ENCODE results near the gene KIRREL2. TPM values are rescaled to one million over a fixed set of nuclear protein-coding genes. Genes with fewer than 3 reads are reported as not detected.

Gene KIRREL2
- total RNA-seq, 1 experiment from 2014 or later = not detected

- no peaks in the 10 kb centered on the region for H3K36me3 Mint-ChIP-seq (ENCODE audit: insufficient read depth, unreplicated experiment)
- CTCF ChIA-PET = interaction anchor here (0.8 kb wide), 1 partner anchor 64 kb away, joined by 4 read pairs; no protein-coding TSS in a partner anchor
These were observed 46.3 kb downstream of the KIRREL2 start for GRCh38 chr19:35902870-35903475.

GRCh38 chr19:35903550-35904179 lies 47.0 kb downstream of the KIRREL2 start:
- POLR2A ChIA-PET = interaction anchor here (0.8 kb wide), 1 partner anchor 31 kb away, joined by 3 read pairs; no protein-coding TSS in a partner anchor
- Mint-ChIP-seq H3K36me3 (ENCODE audit: insufficient read depth, unreplicated experiment) (no peaks in the 10 kb centered on the region), H3K27me3 (ENCODE audit: insufficient read depth, unreplicated experiment) (no peaks in the 10 kb centered on the region), H3K9me3 (ENCODE audit: unreplicated experiment) (no peaks in the 10 kb centered on the region), H3K4me1 (ENCODE audit: insufficient read depth, unreplicated experiment) (peaks cover 16% of the 10 kb centered on the region), H3K27ac (ENCODE audit: low read depth, unreplicated experiment) (peak overlapping the region; percentile 81), H3K4me3 (ENCODE audit: unreplicated experiment) (peak overlapping the region; percentile 63)
- no TSS peak for BruUV-seq (replicated peaks)
- intact Hi-C loops (cut with micrococcal nuclease) = no loop called here
- TF ChIP-seq CTCF (IDR thresholded peaks at IDR 0.05; ENCODE audit: unreplicated experiment) = no peak
- CTCF ChIA-PET = no interaction called here
- DNase-seq (ENCODE audit: unreplicated experiment) = peak; percentile 45

More at GRCh38 chr19:35902870-35903475, 46.3 kb downstream of the KIRREL2 start:
- no TSS peak for BruUV-seq (replicated peaks)
- POLR2A ChIA-PET = interaction anchor here (0.6 to 0.8 kb wide), 2 partner anchors 31 to 162 kb away, joined by 3 read pairs; no protein-coding TSS in a partner anchor
- Mint-ChIP-seq H3K27me3 (ENCODE audit: insufficient read depth, unreplicated experiment) (no peaks in the 10 kb centered on the region), H3K4me1 (ENCODE audit: insufficient read depth, unreplicated experiment) (peaks cover 16% of the 10 kb centered on the region), H3K9me3 (ENCODE audit: unreplicated experiment) (no peaks in the 10 kb centered on the region), H3K27ac (ENCODE audit: low read depth, unreplicated experiment) (peak overlapping the region; percentile 81), H3K4me3 (ENCODE audit: unreplicated experiment) (peak overlapping the region; percentile 63)
- TF ChIP-seq CTCF (IDR thresholded peaks at IDR 0.05; ENCODE audit: unreplicated experiment) = no peak
- DNase-seq (ENCODE audit: unreplicated experiment) = no peak
- intact Hi-C loops (cut with micrococcal nuclease) = no loop called here

- Mint-ChIP-seq H3K27ac (ENCODE audit: low read depth, unreplicated experiment) (no peak overlapping the region), H3K4me1 (ENCODE audit: insufficient read depth, unreplicated experiment) (peaks cover 16% of the 10 kb centered on the region), H3K4me3 (ENCODE audit: unreplicated experiment) (no peak overlapping the region), H3K27me3 (ENCODE audit: insufficient read depth, unreplicated experiment) (no peaks in the 10 kb centered on the region), H3K36me3 (ENCODE audit: insufficient read depth, unreplicated experiment) (no peaks in the 10 kb centered on the region), H3K9me3 (ENCODE audit: unreplicated experiment) (no peaks in the 10 kb centered on the region)
- ChIA-PET CTCF (interaction anchor here (0.5 kb wide), 1 partner anchor 587 kb away, joined by 3 read pairs; no protein-coding TSS in a partner anchor), POLR2A (no interaction called here)
- TF ChIP-seq CTCF (IDR thresholded peaks at IDR 0.05; ENCODE audit: unreplicated experiment) = no peak
- intact Hi-C loops (cut with micrococcal nuclease) = no loop called here
- no TSS peak for BruUV-seq (replicated peaks)
- DNase-seq (ENCODE audit: unreplicated experiment) = no peak
These were observed 47.8 kb downstream of the KIRREL2 start for GRCh38 chr19:35904311-35905068.

GRCh38 chr19:35905178-35905727 lies 48.5 kb downstream of the KIRREL2 start:
- no peak overlapping the region for H3K27ac Mint-ChIP-seq (ENCODE audit: low read depth, unreplicated experiment)
- H3K4me3 Mint-ChIP-seq (ENCODE audit: unreplicated experiment) = no peak overlapping the region
- no TSS peak for BruUV-seq (replicated peaks)
- no peaks in the 10 kb centered on the region for H3K27me3 Mint-ChIP-seq (ENCODE audit: insufficient read depth, unreplicated experiment)
- no peak for DNase-seq (ENCODE audit: unreplicated experiment)
- intact Hi-C loops (cut with micrococcal nuclease) = no loop called here
- peaks cover 16% of the 10 kb centered on the region for H3K4me1 Mint-ChIP-seq (ENCODE audit: insufficient read depth, unreplicated experiment)
- ChIA-PET POLR2A (no interaction called here), CTCF (interaction anchor here (0.5 to 0.6 kb wide), 2 partner anchors 28 to 587 kb away, joined by 3 read pairs; no protein-coding TSS in a partner anchor)
- no peaks in the 10 kb centered on the region for H3K9me3 Mint-ChIP-seq (ENCODE audit: unreplicated experiment)
- TF ChIP-seq CTCF (IDR thresholded peaks at IDR 0.05; ENCODE audit: unreplicated experiment) = no peak
- H3K36me3 Mint-ChIP-seq (ENCODE audit: insufficient read depth, unreplicated experiment) = no peaks in the 10 kb centered on the region
